ENCODE results near the gene SHB.
A peak's percentile ranks its signal among the peaks of the same experiment; 100 is the strongest.
"Not testable (repeated sequence)": the region's sequence is repeated elsewhere in the genome, so short reads cannot be mapped to it uniquely, and the experiment has no call there.

SHB gene

DNA sequence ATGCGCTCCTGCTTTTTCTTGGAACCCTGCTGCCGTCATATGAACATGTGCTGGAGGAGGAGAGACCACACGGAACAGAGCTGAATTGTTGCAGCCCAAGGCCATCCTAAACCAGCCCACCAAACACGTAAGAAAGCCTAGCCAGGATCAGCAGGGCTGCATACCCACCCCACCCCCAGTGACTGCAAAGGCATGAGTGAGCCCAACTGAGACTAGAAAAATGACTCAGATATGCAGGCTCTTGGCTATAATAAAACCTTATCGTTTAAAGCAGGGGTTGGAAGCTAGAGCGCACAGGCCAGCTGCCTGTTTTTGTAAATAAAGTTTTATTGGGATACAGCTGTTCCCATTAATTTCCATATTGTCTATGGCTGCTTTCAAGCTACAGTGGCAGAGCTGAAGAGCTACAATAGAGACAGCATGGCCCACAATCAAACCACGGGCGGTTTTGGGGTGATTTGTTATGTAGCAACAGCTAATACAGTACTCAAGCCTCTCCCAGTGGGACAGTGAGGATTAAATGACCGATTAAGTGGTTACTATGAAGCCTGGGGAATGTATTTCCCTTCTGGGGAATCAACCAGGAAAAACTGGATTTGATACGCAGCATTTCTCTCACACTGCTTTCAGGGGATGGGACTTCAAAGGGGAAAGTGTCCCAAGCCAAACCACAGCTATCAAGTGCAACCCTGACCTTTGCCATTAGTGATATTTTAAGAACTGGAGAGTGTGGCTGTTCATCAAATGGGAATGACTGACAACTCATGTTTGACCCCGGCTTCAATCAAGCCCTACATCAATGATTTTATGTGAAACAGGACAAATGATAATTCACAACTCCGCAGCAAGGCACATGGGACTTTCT, 6.3 kb downstream of the SHB start:
- peak; percentile 65 for DNase-seq (ENCODE audit: low read depth)

GRCh38 chr9:38062106-38062497, 6.9 kb downstream of the SHB start:
- no peak for DNase-seq (ENCODE audit: low read depth)

DNA sequence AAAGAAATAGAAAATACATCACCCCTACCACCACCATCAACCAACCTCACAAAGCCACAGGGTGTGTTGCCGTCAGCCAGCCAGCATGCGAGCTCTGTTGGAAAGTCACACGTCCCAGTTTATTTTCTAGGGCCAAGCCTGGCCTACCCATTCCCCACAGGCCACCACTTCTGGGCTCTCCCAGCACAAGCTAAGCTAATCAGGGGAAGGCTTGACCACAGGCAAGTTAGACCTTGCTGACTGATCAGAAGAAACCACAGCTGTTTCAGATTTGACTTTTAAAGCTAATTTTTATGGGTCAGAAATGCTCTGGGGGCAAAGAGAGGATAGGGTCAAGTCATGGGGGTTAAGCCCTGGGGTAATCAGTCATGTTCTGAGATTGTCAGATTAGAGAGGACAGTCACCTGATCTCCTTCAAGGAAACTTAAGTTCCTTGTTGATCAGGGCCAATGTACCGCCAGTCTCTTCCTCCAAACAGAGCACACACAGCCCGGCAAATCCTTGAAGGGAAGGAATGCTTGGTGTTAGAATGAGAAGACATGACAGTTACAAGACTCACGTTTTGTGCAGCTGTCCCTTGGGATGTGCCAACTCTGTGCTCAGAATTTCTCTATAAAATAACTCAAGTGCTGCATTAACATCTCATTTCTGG, 7.6 kb downstream of the SHB start:
- DNase-seq (ENCODE audit: low read depth): no peak

DNA sequence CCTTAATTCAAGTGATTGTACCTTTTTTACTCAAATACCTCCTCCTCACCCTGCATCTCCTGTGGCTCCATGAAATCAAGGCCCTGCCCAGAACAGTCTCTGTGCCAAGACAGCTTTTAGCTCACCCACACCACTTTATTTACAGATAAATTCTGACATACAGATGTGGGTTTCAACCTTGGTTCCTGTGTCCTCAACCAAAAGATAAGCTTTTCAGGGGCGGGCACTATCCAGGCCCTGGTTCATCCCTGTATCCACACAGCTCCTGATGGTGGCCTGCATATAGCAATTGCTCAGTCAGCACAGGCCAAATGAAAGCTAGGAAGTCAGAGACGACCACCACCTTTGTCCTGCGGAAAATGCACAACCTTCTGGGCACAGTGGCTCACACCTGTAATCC, 8.3 kb downstream of the SHB start:
- no peak for DNase-seq (ENCODE audit: low read depth)

GRCh38 chr9:38059233-38059936, 9.6 kb downstream of the SHB start:
- DNase-seq (ENCODE audit: low read depth): no peak

DNA sequence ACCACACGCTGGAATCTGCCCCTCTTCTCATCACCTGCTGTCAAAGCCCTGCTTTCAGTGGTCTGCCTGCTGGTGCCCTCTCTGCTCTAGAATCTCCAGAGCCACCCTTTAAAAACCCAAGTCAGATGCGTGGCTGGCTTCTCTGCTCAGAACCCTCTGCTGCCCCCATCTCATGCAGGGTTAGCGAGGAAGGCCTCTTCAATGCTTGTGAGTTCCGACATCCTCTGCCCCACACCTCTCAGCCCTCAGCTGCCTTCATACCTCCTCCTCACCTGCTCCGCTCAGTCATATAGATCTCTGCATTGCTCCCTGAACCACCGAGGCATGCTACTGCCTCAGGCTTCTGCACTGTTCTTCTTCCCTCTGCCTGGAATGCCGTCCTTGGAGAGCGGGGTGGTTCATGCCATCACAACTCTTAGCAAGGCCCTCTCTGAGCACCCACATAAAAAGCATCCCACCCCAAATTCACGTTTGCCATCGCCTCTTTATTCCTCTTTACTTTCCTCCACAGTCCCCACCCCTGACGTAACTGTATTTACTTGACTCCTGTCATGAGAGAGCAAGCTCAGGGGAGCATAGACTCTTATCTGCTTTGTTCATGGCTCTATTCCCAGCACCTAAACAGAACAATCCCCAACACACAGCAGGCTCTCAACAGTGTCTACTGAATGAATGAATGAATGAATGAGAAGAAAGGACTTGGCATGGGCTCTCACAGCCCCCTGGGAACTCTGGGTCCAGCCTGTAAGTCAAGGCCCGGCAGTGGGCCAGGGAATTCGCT, 10.4 kb downstream of the SHB start:
- no peak for DNase-seq (ENCODE audit: low read depth)

- DNase-seq (ENCODE audit: low read depth): no peak
Measured at GRCh38 chr9:38057416-38058195, 11.4 kb downstream of the SHB start.

DNA sequence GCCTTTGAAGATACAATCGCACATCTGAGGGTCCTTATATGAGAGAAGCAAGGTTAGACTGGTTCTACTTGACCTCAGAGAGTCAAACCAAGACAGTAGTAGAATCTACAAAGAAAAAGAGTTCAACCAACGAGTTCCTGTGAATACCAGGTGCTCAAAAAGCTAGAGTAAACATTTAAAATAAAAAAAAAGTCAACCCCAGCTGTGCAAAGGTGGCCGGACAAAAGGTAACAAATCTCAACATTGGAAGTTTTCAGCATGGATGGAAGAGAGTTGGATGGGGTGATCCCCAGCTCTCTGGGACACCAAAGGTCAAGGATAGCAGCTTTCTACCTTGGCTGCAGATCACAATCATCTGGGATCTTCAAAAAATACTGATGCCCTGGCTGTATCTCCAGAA, 14.4 kb downstream of the SHB start:
- DNase-seq (ENCODE audit: low read depth): no peak

- DNase-seq (ENCODE audit: low read depth): no peak
Measured at GRCh38 chr9:38053697-38054461, 15.1 kb downstream of the SHB start.

GRCh38 chr9:38051780-38052546, 17.1 kb downstream of the SHB start:
- no peak for DNase-seq (ENCODE audit: low read depth)

GRCh38 chr9:38048316-38048969, 20.6 kb downstream of the SHB start:
- peak; percentile 65 for DNase-seq (ENCODE audit: low read depth)

GRCh38 chr9:38047301-38048251, 21.5 kb downstream of the SHB start:
- DNase-seq (ENCODE audit: low read depth): peak; percentile 85

- no peak for DNase-seq (ENCODE audit: low read depth)
Measured at GRCh38 chr9:38046661-38047300, 22.2 kb downstream of the SHB start.

- not testable (repeated sequence) for DNase-seq (ENCODE audit: low read depth)
Measured at GRCh38 chr9:38045939-38046338, 23.1 kb downstream of the SHB start.

DNA sequence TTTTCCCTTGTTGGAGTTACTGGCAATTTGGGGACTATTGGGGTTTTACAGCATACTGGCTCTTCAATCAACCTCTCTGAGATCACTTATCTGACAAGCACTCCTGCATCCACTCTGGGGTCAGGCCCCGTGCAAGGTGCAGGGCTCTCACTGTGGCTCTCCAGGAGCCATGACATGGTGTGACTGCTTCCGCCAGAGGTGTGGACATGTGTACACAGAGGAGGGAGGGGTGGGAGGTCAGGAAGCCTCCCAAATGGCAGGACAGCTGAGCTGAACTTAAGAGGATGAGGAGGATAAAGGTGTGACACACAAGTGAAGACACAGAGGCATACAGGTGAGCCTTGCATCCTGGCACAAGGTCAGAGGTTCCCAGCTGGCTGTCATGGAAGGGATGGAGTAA, 24.3 kb downstream of the SHB start:
- no peak for DNase-seq (ENCODE audit: low read depth)

GRCh38 chr9:38043931-38044623, 24.9 kb downstream of the SHB start:
- DNase-seq (ENCODE audit: low read depth): no peak

Data from stromal cell of bone marrow (primary cell).